ENCODE data around the gene MICAL3.

The MICAL3 gene

DNA sequence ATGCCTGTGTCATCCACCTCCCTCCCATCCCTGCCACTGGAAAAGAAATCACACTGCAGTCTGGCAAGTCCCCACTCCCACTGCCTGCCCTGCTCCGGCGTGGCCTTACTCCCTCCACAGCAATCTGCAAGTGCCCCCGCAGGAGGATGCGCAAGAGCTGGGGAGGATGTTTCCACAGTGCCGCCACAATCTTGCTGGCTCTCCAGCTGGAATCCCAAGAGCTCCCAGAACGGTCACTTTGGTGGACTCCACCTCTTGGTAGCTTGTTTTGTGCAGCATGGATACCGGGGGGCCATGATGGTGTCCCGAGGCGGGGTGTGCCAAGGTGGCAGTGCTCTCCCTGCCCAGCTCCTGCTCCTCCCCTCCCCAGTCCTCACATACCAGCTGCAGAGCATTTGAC lies 76.3 kb downstream of the MICAL3 start:
- no peaks in the 10 kb centered on the region for H3K27me3 ChIP-seq (ENCODE audit: insufficient read depth, low read length)
- no peak overlapping the region for H3K4me3 ChIP-seq (ENCODE audit: low read depth, low read length, poor library complexity, severe bottlenecking)
- H3K4me1 ChIP-seq (ENCODE audit: insufficient read depth, low read length, severe bottlenecking), result peaks cover 26% of the 10 kb centered on the region
- no peaks in the 10 kb centered on the region for H3K9me3 ChIP-seq (ENCODE audit: low read length)
- TF ChIP-seq, protein P1, sequence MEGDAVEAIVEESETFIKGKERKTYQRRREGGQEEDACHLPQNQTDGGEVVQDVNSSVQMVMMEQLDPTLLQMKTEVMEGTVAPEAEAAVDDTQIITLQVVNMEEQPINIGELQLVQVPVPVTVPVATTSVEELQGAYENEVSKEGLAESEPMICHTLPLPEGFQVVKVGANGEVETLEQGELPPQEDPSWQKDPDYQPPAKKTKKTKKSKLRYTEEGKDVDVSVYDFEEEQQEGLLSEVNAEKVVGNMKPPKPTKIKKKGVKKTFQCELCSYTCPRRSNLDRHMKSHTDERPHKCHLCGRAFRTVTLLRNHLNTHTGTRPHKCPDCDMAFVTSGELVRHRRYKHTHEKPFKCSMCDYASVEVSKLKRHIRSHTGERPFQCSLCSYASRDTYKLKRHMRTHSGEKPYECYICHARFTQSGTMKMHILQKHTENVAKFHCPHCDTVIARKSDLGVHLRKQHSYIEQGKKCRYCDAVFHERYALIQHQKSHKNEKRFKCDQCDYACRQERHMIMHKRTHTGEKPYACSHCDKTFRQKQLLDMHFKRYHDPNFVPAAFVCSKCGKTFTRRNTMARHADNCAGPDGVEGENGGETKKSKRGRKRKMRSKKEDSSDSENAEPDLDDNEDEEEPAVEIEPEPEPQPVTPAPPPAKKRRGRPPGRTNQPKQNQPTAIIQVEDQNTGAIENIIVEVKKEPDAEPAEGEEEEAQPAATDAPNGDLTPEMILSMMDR (IDR thresholded peaks at IDR 0.05; ENCODE audit: low read length), result no peak
- TF ChIP-seq EZH2 (IDR thresholded peaks at IDR 0.05; ENCODE audit: borderline replicate concordance, low read length), result no peak
- no peak overlapping the region for H3K4me2 ChIP-seq (ENCODE audit: low read length)
- H3K79me2 ChIP-seq (ENCODE audit: insufficient read depth, low read length), result peaks cover 7% of the 10 kb centered on the region
- no peak overlapping the region for H3K27ac ChIP-seq (ENCODE audit: low read depth, low read length, poor library complexity, severe bottlenecking)
- H3K36me3 ChIP-seq (ENCODE audit: insufficient read depth, low read length), result no peaks in the 10 kb centered on the region
- no peaks in the 10 kb centered on the region for H4K20me1 ChIP-seq (ENCODE audit: insufficient read depth, low read length)
- no peaks in the 10 kb centered on the region for H3K9me2 ChIP-seq (ENCODE audit: low read depth, low read length)
- no peak overlapping the region for H3K9ac ChIP-seq (ENCODE audit: low read length)
- H3F3A ChIP-seq (ENCODE audit: insufficient read depth, low read length), result no peaks in the 10 kb centered on the region
- H2AFZ ChIP-seq (ENCODE audit: low read length), result no peak overlapping the region

DNA sequence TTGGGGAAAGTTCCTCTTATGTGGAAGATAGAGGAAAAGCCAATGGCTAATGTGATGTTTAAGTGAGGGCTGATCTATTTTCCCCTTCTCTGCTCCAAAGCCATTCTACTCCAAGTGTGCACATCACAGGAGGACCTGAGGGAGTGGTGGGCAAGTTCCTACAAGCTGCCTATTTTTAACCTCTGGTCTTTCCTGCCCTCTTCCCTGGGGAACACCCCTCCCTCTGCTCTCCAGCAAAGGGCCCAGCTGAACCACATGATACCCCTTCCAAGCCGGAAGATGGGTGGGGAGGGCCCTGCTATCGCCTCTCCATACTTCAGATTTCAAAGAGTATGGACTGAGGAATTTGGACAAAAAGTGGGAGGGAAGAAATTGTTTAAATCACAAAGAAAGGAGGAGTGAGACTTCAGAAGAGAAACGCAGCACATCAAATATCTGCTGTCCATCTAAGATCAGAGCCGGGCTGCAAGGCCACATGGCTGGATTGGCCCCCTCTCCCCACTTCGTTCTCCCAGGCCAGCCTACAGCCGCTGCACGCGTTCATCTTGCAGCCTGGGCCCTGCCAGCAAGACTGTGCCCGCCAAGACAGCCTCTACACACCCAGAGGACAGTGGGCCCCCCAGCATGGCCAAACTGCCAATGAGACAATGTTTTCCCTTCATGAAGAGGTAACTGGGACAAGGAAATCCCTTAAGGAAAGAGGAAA lies 77.5 kb downstream of the MICAL3 start:
- Histone ChIP-seq H3K9me2 (ENCODE audit: low read depth, low read length) (no peaks in the 10 kb centered on the region), H3K9me3 (ENCODE audit: low read length) (no peaks in the 10 kb centered on the region), H3K27me3 (ENCODE audit: insufficient read depth, low read length) (no peaks in the 10 kb centered on the region), H3K9ac (ENCODE audit: low read length) (no peak overlapping the region), H3F3A (ENCODE audit: insufficient read depth, low read length) (no peaks in the 10 kb centered on the region), H3K79me2 (ENCODE audit: insufficient read depth, low read length) (peaks cover 7% of the 10 kb centered on the region), H3K36me3 (ENCODE audit: insufficient read depth, low read length) (no peaks in the 10 kb centered on the region), H2AFZ (ENCODE audit: low read length) (no peak overlapping the region), H3K4me3 (ENCODE audit: low read depth, low read length, poor library complexity, severe bottlenecking) (no peak overlapping the region), H3K4me2 (ENCODE audit: low read length) (peak overlapping the region; percentile 47; the same call in 1 of the 2 replicates), H4K20me1 (ENCODE audit: insufficient read depth, low read length) (no peaks in the 10 kb centered on the region), H3K27ac (ENCODE audit: low read depth, low read length, poor library complexity, severe bottlenecking) (no peak overlapping the region), H3K4me1 (ENCODE audit: insufficient read depth, low read length, severe bottlenecking) (peaks cover 26% of the 10 kb centered on the region)
- TF ChIP-seq, protein P1 (IDR thresholded peaks at IDR 0.05; ENCODE audit: low read length), result no peak
- no peak for TF ChIP-seq EZH2 (IDR thresholded peaks at IDR 0.05; ENCODE audit: borderline replicate concordance, low read length)

DNA sequence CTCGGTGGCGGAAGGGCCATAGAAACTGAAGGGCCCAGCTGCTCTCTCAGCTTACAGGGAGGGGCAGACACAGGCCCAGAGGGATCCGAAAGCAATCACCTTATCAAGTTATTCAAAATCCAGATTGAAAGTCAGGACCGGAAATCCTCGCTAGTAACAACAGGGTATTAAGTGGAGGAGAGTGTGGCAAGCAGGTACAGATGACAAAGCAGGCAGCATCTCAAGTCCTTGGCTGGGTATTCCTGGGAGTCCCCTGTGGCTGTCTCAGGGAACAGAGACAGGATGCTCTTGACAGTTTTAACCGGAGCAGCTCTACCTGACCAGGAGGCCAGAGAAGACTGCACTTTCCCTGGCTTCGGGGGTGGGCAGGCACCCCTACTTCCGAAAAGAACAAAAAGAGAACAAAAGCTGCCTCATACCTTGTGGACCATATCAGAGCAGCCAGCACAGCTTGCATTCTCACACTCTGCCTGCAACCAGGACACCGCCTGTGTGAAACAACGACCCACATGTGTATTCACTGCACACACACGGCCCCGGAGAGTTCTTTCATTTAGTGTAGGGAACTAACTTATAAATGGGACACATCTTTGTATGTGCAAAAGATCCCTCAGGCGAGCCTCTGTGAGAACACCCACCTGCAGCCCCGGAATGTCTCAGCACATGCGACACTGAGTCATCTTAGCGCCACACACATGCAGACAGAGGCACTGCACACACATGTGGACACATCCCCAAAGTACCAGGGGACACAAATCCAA lies 78.3 kb downstream of the MICAL3 start:
- Histone ChIP-seq H3K27ac (ENCODE audit: low read depth, low read length, poor library complexity, severe bottlenecking) (no peak overlapping the region), H3K9me2 (ENCODE audit: low read depth, low read length) (no peaks in the 10 kb centered on the region), H3K79me2 (ENCODE audit: insufficient read depth, low read length) (peaks cover 7% of the 10 kb centered on the region), H4K20me1 (ENCODE audit: insufficient read depth, low read length) (no peaks in the 10 kb centered on the region), H3F3A (ENCODE audit: insufficient read depth, low read length) (no peaks in the 10 kb centered on the region), H3K4me3 (ENCODE audit: low read depth, low read length, poor library complexity, severe bottlenecking) (no peak overlapping the region), H3K9ac (ENCODE audit: low read length) (no peak overlapping the region), H2AFZ (ENCODE audit: low read length) (no peak overlapping the region), H3K36me3 (ENCODE audit: insufficient read depth, low read length) (no peaks in the 10 kb centered on the region), H3K4me2 (ENCODE audit: low read length) (peak overlapping the region; percentile 47; the same call in 1 of the 2 replicates), H3K4me1 (ENCODE audit: insufficient read depth, low read length, severe bottlenecking) (peaks cover 26% of the 10 kb centered on the region), H3K27me3 (ENCODE audit: insufficient read depth, low read length) (no peaks in the 10 kb centered on the region), H3K9me3 (ENCODE audit: low read length) (no peaks in the 10 kb centered on the region)
- TF ChIP-seq, protein P1 (IDR thresholded peaks at IDR 0.05; ENCODE audit: low read length), result peak; percentile 45; the same call in 1 of the 2 replicates
- no peak for TF ChIP-seq EZH2 (IDR thresholded peaks at IDR 0.05; ENCODE audit: borderline replicate concordance, low read length)
